HCT116 (cell line): ENCODE results near the gene CLDN14. TPM values are rescaled to one million over a fixed set of nuclear protein-coding genes. Genes with fewer than 3 reads are reported as not detected.

Experiments used
- ATAC-seq: fragments of 200-7000 bp; cut with Tn5 transposase; 2 replicates; pipeline ENCODE4 v1.9.1; 2020; ENCODE audit warnings: mild to moderate bottlenecking, moderate library complexity
- BruUV-seq: library from RNA; stranded (reverse); fragments of 400-500 nt; replicated peaks from 2 replicates; lab custom pipeline; 2021; lab: Mats Ljungman, UMichigan
- CTCF ChIA-PET: fragments of 300-600 bp; sonication (Branson Sonifier 250); formaldehyde crosslinking; loops from one replicate; lab custom pipeline; 2021; ENCODE audit warnings: antibody characterized with exemption; lab: Charles Lee
- POLR2A ChIA-PET: fragments of 300-600, 350-600 bp; sonication (Branson Sonifier 250); formaldehyde crosslinking; loops from one replicate; lab custom pipeline; 2021; ENCODE audit warnings: antibody characterized with exemption; lab: Charles Lee
- RAD21 ChIA-PET, 2 experiments: fragments of 300-600 bp; sonication (Branson Sonifier 250); formaldehyde crosslinking; loops; one replicate each; lab custom pipeline; 2023; ENCODE audit warnings: low total read pairs in 2 of 2; ENCODE audit not compliant: uncharacterized antibody in 2 of 2, unreplicated experiment in 2 of 2, low non-redundant PET in 1 of 2; lab: Charles Lee
- DNase-seq: peaks from one replicate; pipeline ENCODE4 v3.0.0-alpha.2; 2010; ENCODE audit warnings: low read depth, low spot score
- H2AFZ ChIP-seq: fragments of 200-600 bp; shearing (Covaris generic), sonication (generic); 2 replicates; pipeline ENCODE4 v1.6.1; 2017; ENCODE audit warnings: low read depth, mixed run types, mixed read lengths, antibody characterized with exemption, low read length; ENCODE audit not compliant: poor library complexity, severe bottlenecking
- H3K27ac ChIP-seq: 2 replicates; pipeline ENCODE4 v1.5.1; 2012; ENCODE audit warnings: low read depth, low read length
- H3K27me3 ChIP-seq: fragments of 200-600 bp; sonication (generic); 2 replicates; pipeline ENCODE4 v1.6.1; 2016; ENCODE audit warnings: mixed run types, low read length, mixed read lengths; ENCODE audit not compliant: insufficient read depth
- H3K36me3 ChIP-seq, 2 experiments: fragments of 200-500 bp in 1 of 2; fragments of 200-600 bp in 1 of 2; sonication (Bioruptor generic) in 1 of 2; sonication (generic) in 1 of 2; 2 replicates each; pipeline versions ENCODE4 v1.5.1 to v1.6.1; 2014 to 2016; ENCODE audit warnings: low read length in 2 of 2, inconsistent platforms in 1 of 2, mixed read lengths in 1 of 2, mixed run types in 1 of 2; ENCODE audit not compliant: insufficient read depth in 2 of 2, control insufficient read depth in 1 of 2
- H3K4me1 ChIP-seq, 2 experiments: fragments of 200-600 bp in 1 of 2; sonication (generic) in 1 of 2; 2 replicates each; pipeline versions ENCODE4 v1.5.1 to v1.6.1; 2012 to 2017; ENCODE audit warnings: low read length in 2 of 2, inconsistent platforms in 1 of 2, mild to moderate bottlenecking in 1 of 2, mixed read lengths in 1 of 2, mixed run types in 1 of 2, moderate library complexity in 1 of 2; ENCODE audit not compliant: insufficient read depth in 2 of 2, control insufficient read depth in 1 of 2
- H3K4me2 ChIP-seq: fragments of 200-600 bp; sonication (generic); 2 replicates; pipeline ENCODE4 v1.6.1; 2017; ENCODE audit warnings: mixed run types, low read length, mixed read lengths
- H3K4me3 ChIP-seq, 2 experiments: fragments of 200-600 bp in 1 of 2; sonication (generic) in 1 of 2; replicated peaks in 1 of 2; 2 replicates each; pipeline ENCODE4 v1.5.1; 2011 to 2016; ENCODE audit warnings: low read length in 2 of 2, control low read depth in 1 of 2, low read depth in 1 of 2, mild to moderate bottlenecking in 1 of 2, mixed read lengths in 1 of 2, mixed run types in 1 of 2
- H3K79me2 ChIP-seq: fragments of 200-600 bp; sonication (generic); 2 replicates; pipeline ENCODE4 v1.6.1; 2017; ENCODE audit warnings: mild to moderate bottlenecking, mixed run types, low read length, moderate library complexity, mixed read lengths; ENCODE audit not compliant: insufficient read depth
- H3K9ac ChIP-seq: fragments of 200-600 bp; sonication (generic); 2 replicates; pipeline ENCODE4 v1.6.1; 2016; ENCODE audit warnings: low read length, mixed read lengths
- H3K9me2 ChIP-seq: fragments of 200-600 bp; sonication (generic), shearing (Covaris generic); 2 replicates; pipeline ENCODE4 v1.6.1; 2017; ENCODE audit warnings: mixed run types, mild to moderate bottlenecking, moderate library complexity; ENCODE audit not compliant: insufficient read depth
- H3K9me3 ChIP-seq, 2 experiments: fragments of 200-500 bp in 1 of 2; fragments of 200-600 bp in 1 of 2; sonication (Bioruptor generic) in 1 of 2; sonication (generic) in 1 of 2; 2 replicates each; pipeline ENCODE4 v1.6.1; 2014 to 2017; ENCODE audit warnings: low read length in 2 of 2, mixed read lengths in 2 of 2, inconsistent platforms in 1 of 2, low read depth in 1 of 2, mild to moderate bottlenecking in 1 of 2, mixed run types in 1 of 2, moderate library complexity in 1 of 2; ENCODE audit not compliant: control insufficient read depth in 1 of 2, insufficient read depth in 1 of 2
- H4K20me1 ChIP-seq: fragments of 200-600 bp; sonication (generic), shearing (Covaris generic); 2 replicates; pipeline ENCODE4 v1.6.1; 2017; ENCODE audit warnings: mixed run types, mild to moderate bottlenecking, moderate library complexity; ENCODE audit not compliant: insufficient read depth
- CBX3 ChIP-seq: IDR thresholded peaks from 2 replicates; pipeline ENCODE4 v1.6.1; 2012; ENCODE audit warnings: low read depth
- CEBPB ChIP-seq: IDR thresholded peaks from 2 replicates; pipeline ENCODE4 v1.6.1; 2012; ENCODE audit warnings: low read depth
- EGR1 ChIP-seq: IDR thresholded peaks from 2 replicates; pipeline ENCODE4 v1.6.1; 2012; ENCODE audit warnings: low read depth
- ELF1 ChIP-seq: IDR thresholded peaks from 2 replicates; pipeline ENCODE4 v1.6.1; 2012; ENCODE audit warnings: low read depth, borderline replicate concordance
- EZH2phosphoT487 ChIP-seq: fragments of 200-600 bp; IDR thresholded peaks from 2 replicates; pipeline ENCODE4 v1.6.1; 2018; ENCODE audit warnings: antibody characterized with exemption, borderline replicate concordance
- FOSL1 ChIP-seq: IDR thresholded peaks from 2 replicates; pipeline ENCODE4 v1.6.1; 2012; ENCODE audit warnings: low read depth
- JUND ChIP-seq: IDR thresholded peaks from 2 replicates; pipeline ENCODE4 v1.6.1; 2012
- POLR2A ChIP-seq: IDR thresholded peaks from 2 replicates; pipeline ENCODE4 v1.7.0; 2011; ENCODE audit warnings: borderline replicate concordance; ENCODE audit not compliant: insufficient read depth, insufficient read length; ENCODE audit errors: extremely low read depth
- POLR2AphosphoS5 ChIP-seq: IDR thresholded peaks from 2 replicates; pipeline ENCODE4 v1.6.1; 2011; ENCODE audit warnings: mild to moderate bottlenecking, low read depth, low read length, moderate library complexity
- SIN3A ChIP-seq: IDR thresholded peaks from 2 replicates; pipeline ENCODE4 v1.6.1; 2012; ENCODE audit warnings: low read depth
- SP1 ChIP-seq: IDR thresholded peaks from 2 replicates; pipeline ENCODE4 v1.6.1; 2012; ENCODE audit warnings: low read depth
- SRF ChIP-seq: IDR thresholded peaks from 2 replicates; pipeline ENCODE4 v1.6.1; 2012; ENCODE audit warnings: low read depth
- TCF7L2 ChIP-seq: IDR thresholded peaks from 2 replicates; pipeline ENCODE4 v1.7.0; 2011; ENCODE audit warnings: borderline replicate concordance, inconsistent platforms; ENCODE audit not compliant: insufficient read depth, insufficient read length; ENCODE audit errors: extremely low read depth
- YY1 ChIP-seq: IDR thresholded peaks from 2 replicates; pipeline ENCODE4 v1.6.1; 2011; ENCODE audit warnings: low read length, low read depth, moderate library complexity, mild to moderate bottlenecking; ENCODE audit not compliant: insufficient replicate concordance; ENCODE audit errors: extremely low read depth
- ZFX ChIP-seq: fragments of 450-650 bp; IDR thresholded peaks from 2 replicates; pipeline ENCODE4 v1.6.1; 2017
- intact Hi-C: fragments of 100-400 bp; cut with micrococcal nuclease; formaldehyde crosslinking; loops from 2 replicates; pipeline ENCODE4 v1.10.0; 2022
- total RNA-seq: library from RNA; stranded (reverse); gene quantifications from one replicate; pipeline ENCODE4 v1.2.1, GENCODE V29; 2021; ENCODE audit not compliant: unreplicated experiment
- TF ChIP-seq, protein P1 (sequence below), 3 experiments: fragments of 200-600 bp in 1 of 3; sonication (generic) in 1 of 3; IDR thresholded peaks in 2 of 3; conservative IDR thresholded peaks in 1 of 3; 2 replicates each; pipeline ENCODE4 v1.5.1; 2012 to 2017; ENCODE audit warnings: low read depth in 2 of 3, low read length in 2 of 3, antibody characterized with exemption in 1 of 3, borderline replicate concordance in 1 of 3, control low read depth in 1 of 3, mild to moderate bottlenecking in 1 of 3, mixed read lengths in 1 of 3, mixed run types in 1 of 3, moderate library complexity in 1 of 3; ENCODE audit not compliant: insufficient read depth in 1 of 3
- TF ChIP-seq, protein P2 (sequence below): IDR thresholded peaks from 2 replicates; pipeline ENCODE4 v1.6.1; 2012; ENCODE audit warnings: low read depth
- TF ChIP-seq, protein P3 (sequence below): IDR thresholded peaks from 2 replicates; pipeline ENCODE4 v1.6.1; 2012
- TF ChIP-seq, protein P4 (sequence below): IDR thresholded peaks from 2 replicates; pipeline ENCODE4 v1.6.1; 2012
- TF ChIP-seq, protein P5 (sequence below): IDR thresholded peaks from 2 replicates; pipeline ENCODE4 v1.6.1; 2011; ENCODE audit warnings: mild to moderate bottlenecking, low read length, moderate library complexity; ENCODE audit not compliant: insufficient replicate concordance; ENCODE audit errors: extremely low read depth

CLDN14 gene
- total RNA-seq, 1 experiment from 2014 or later, result not detected

DNA sequence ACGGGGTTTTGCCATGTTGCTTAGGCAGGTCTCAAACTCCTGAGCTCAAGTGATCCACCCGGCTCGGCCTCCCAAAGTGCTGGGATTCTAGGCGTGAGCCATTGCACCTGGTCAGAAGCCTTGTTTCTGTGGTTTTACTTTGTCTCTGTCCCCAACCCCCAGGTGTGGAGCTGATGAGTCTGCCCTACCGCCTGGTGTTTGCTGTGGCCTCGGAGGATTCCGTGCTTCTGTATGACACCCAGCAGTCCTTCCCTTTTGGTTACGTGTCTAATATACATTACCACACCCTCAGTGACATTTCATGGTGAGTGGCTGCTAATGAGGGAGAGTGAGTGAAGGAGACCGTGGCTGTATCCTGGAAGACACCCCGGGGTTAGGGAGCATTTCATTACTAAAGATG is 68.6 kb downstream of the CLDN14 start:
- ChIA-PET CTCF (no interaction called here), POLR2A (interaction anchor here (0.9 kb wide), 1 partner anchor 19 kb away, joined by 4 read pairs; no protein-coding TSS in a partner anchor), RAD21 (no interaction called here)
- ATAC-seq (no peak), DNase-seq (no peak)
- Histone ChIP-seq H3K27ac (no peak overlapping the region), H3K9ac (no peak overlapping the region), H3K36me3 (peaks cover 34 to 37% of the 10 kb centered on the region in 2 experiments), H2AFZ (no peak overlapping the region), H3K4me2 (no peak overlapping the region), H3K4me1 (no peaks in the 10 kb centered on the region), H3K9me3 (no peaks in the 10 kb centered on the region), H3K9me2 (no peaks in the 10 kb centered on the region), H3K4me3 (no peak overlapping the region), H3K79me2 (no peaks in the 10 kb centered on the region), H3K27me3 (no peaks in the 10 kb centered on the region), H4K20me1 (no peaks in the 10 kb centered on the region)
- BruUV-seq, result no TSS peak
- TF ChIP-seq, protein P1, sequence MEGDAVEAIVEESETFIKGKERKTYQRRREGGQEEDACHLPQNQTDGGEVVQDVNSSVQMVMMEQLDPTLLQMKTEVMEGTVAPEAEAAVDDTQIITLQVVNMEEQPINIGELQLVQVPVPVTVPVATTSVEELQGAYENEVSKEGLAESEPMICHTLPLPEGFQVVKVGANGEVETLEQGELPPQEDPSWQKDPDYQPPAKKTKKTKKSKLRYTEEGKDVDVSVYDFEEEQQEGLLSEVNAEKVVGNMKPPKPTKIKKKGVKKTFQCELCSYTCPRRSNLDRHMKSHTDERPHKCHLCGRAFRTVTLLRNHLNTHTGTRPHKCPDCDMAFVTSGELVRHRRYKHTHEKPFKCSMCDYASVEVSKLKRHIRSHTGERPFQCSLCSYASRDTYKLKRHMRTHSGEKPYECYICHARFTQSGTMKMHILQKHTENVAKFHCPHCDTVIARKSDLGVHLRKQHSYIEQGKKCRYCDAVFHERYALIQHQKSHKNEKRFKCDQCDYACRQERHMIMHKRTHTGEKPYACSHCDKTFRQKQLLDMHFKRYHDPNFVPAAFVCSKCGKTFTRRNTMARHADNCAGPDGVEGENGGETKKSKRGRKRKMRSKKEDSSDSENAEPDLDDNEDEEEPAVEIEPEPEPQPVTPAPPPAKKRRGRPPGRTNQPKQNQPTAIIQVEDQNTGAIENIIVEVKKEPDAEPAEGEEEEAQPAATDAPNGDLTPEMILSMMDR (IDR thresholded peaks at IDR 0.05 in 2 of 3, conservative IDR thresholded peaks at IDR 0.05 in 1 of 3; ENCODE audit: borderline replicate concordance in 1 of 3, insufficient read depth in 1 of 3, low read depth in 2 of 3, low read length in 2 of 3), result no peak
- no peak for TF ChIP-seq EGR1
- no peak for TF ChIP-seq CBX3
- no peak for TF ChIP-seq SIN3A
- no peak for TF ChIP-seq POLR2A
- no peak for TF ChIP-seq SP1
- TF ChIP-seq EZH2phosphoT487, result no peak
- TF ChIP-seq, protein P2, sequence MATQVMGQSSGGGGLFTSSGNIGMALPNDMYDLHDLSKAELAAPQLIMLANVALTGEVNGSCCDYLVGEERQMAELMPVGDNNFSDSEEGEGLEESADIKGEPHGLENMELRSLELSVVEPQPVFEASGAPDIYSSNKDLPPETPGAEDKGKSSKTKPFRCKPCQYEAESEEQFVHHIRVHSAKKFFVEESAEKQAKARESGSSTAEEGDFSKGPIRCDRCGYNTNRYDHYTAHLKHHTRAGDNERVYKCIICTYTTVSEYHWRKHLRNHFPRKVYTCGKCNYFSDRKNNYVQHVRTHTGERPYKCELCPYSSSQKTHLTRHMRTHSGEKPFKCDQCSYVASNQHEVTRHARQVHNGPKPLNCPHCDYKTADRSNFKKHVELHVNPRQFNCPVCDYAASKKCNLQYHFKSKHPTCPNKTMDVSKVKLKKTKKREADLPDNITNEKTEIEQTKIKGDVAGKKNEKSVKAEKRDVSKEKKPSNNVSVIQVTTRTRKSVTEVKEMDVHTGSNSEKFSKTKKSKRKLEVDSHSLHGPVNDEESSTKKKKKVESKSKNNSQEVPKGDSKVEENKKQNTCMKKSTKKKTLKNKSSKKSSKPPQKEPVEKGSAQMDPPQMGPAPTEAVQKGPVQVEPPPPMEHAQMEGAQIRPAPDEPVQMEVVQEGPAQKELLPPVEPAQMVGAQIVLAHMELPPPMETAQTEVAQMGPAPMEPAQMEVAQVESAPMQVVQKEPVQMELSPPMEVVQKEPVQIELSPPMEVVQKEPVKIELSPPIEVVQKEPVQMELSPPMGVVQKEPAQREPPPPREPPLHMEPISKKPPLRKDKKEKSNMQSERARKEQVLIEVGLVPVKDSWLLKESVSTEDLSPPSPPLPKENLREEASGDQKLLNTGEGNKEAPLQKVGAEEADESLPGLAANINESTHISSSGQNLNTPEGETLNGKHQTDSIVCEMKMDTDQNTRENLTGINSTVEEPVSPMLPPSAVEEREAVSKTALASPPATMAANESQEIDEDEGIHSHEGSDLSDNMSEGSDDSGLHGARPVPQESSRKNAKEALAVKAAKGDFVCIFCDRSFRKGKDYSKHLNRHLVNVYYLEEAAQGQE, result no peak
- no peak for TF ChIP-seq SRF
- TF ChIP-seq, protein P3, sequence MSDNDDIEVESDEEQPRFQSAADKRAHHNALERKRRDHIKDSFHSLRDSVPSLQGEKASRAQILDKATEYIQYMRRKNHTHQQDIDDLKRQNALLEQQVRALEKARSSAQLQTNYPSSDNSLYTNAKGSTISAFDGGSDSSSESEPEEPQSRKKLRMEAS, result no peak
- TF ChIP-seq, protein P4, sequence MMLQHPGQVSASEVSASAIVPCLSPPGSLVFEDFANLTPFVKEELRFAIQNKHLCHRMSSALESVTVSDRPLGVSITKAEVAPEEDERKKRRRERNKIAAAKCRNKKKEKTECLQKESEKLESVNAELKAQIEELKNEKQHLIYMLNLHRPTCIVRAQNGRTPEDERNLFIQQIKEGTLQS, result no peak
- TF ChIP-seq FOSL1, result no peak
- no peak for TF ChIP-seq POLR2AphosphoS5
- TF ChIP-seq, protein P5, sequence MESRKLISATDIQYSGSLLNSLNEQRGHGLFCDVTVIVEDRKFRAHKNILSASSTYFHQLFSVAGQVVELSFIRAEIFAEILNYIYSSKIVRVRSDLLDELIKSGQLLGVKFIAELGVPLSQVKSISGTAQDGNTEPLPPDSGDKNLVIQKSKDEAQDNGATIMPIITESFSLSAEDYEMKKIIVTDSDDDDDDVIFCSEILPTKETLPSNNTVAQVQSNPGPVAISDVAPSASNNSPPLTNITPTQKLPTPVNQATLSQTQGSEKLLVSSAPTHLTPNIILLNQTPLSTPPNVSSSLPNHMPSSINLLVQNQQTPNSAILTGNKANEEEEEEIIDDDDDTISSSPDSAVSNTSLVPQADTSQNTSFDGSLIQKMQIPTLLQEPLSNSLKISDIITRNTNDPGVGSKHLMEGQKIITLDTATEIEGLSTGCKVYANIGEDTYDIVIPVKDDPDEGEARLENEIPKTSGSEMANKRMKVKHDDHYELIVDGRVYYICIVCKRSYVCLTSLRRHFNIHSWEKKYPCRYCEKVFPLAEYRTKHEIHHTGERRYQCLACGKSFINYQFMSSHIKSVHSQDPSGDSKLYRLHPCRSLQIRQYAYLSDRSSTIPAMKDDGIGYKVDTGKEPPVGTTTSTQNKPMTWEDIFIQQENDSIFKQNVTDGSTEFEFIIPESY, result no peak
- TF ChIP-seq ZFX, result no peak
- no peak for TF ChIP-seq CEBPB
- no peak for TF ChIP-seq TCF7L2
- no peak for TF ChIP-seq JUND
- TF ChIP-seq ELF1, result no peak
- TF ChIP-seq YY1, result no peak
- intact Hi-C loops, result no loop called here
